ENCODE data around the gene ROCK2. TPM values are rescaled to one million over a fixed set of nuclear protein-coding genes. Genes with fewer than 3 reads are reported as not detected.

Gene ROCK2
- total and polyA plus RNA-seq, 9 donors, result 13.2 to 71.9 (median 47.7) TPM

DNA sequence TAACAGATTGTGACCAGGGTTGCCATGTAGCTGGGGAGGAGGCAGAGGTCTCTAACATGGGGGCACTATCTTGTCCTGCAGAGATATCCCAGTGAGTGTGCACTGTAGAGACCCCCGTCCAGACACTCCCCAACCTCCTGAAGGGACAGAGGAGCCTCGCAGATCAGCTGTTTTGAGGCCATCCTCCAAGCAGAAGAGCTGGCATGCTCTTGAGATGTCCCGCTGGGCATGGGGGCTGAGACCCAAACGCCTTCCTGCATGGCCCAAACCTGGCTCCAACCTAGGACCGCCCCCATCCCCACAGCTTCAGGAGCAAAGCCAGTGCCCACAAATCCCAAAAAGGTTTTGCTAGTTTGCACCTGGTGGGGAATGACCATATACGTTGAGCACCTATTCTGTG lies 191.8 kb downstream of the ROCK2 start:
- intact Hi-C loops (cut with DNase I), result loop anchor here in 1 of 4 donors (10.0 kb wide), 1 partner anchor 192 kb away; the partner anchor contains the start of gene ROCK2
- DNase-seq, result no peak
- Histone ChIP-seq H3K27me3 (no peaks in the 10 kb centered on the region), H3K4me1 (ENCODE audit: insufficient read depth) (peaks cover 2% of the 10 kb centered on the region), H3K36me3 (no peaks in the 10 kb centered on the region), H3K9me3 (no peaks in the 10 kb centered on the region), H3K4me3 (no peak overlapping the region), H3K27ac (no peak overlapping the region)
- TF ChIP-seq POLR2A (IDR thresholded peaks at IDR 0.05) (no peak), EP300 (IDR thresholded peaks at IDR 0.05) (no peak)
- TF ChIP-seq, protein P1, sequence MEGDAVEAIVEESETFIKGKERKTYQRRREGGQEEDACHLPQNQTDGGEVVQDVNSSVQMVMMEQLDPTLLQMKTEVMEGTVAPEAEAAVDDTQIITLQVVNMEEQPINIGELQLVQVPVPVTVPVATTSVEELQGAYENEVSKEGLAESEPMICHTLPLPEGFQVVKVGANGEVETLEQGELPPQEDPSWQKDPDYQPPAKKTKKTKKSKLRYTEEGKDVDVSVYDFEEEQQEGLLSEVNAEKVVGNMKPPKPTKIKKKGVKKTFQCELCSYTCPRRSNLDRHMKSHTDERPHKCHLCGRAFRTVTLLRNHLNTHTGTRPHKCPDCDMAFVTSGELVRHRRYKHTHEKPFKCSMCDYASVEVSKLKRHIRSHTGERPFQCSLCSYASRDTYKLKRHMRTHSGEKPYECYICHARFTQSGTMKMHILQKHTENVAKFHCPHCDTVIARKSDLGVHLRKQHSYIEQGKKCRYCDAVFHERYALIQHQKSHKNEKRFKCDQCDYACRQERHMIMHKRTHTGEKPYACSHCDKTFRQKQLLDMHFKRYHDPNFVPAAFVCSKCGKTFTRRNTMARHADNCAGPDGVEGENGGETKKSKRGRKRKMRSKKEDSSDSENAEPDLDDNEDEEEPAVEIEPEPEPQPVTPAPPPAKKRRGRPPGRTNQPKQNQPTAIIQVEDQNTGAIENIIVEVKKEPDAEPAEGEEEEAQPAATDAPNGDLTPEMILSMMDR (IDR thresholded peaks at IDR 0.05), result no peak
- 89 to 93% (median 91%) methylated on average over 6 of the region's 6 CpGs for WGBS, 3 donors

DNA sequence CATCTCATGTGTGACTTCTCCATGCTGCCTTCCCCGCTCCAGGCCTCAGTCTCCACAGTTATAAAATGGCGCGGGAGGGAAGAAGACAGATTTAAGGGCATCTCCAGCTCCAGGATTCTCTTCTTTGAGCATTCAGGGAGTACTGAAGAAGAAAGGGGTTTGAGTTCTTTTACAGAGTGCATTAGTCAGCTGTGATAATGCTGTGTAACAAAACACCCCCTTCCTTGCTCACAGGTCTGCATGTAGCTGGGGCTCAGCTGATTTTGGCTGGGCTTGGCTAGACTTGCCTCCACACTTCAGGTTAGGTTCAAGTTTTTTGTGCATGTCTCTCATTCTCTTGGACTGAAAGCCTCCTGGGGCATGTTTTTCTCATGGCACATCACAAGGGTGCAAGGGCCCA lies 197.2 kb downstream of the ROCK2 start:
- H3K4me1 ChIP-seq (ENCODE audit: insufficient read depth), result no peaks in the 10 kb centered on the region
- intact Hi-C loops (cut with DNase I), result no loop called here
- no peaks in the 10 kb centered on the region for H3K9me3 ChIP-seq
- WGBS, 3 donors, result 32 to 33% (median 33%) methylated on average over 3 of the region's 3 CpGs
- no peaks in the 10 kb centered on the region for H3K27me3 ChIP-seq
- H3K4me3 ChIP-seq, result no peak overlapping the region
- no peak overlapping the region for H3K27ac ChIP-seq
- no peak for DNase-seq
- TF ChIP-seq POLR2A (IDR thresholded peaks at IDR 0.05) (no peak), EP300 (IDR thresholded peaks at IDR 0.05) (no peak)
- TF ChIP-seq, protein P1 (IDR thresholded peaks at IDR 0.05), result no peak
- no peaks in the 10 kb centered on the region for H3K36me3 ChIP-seq

DNA sequence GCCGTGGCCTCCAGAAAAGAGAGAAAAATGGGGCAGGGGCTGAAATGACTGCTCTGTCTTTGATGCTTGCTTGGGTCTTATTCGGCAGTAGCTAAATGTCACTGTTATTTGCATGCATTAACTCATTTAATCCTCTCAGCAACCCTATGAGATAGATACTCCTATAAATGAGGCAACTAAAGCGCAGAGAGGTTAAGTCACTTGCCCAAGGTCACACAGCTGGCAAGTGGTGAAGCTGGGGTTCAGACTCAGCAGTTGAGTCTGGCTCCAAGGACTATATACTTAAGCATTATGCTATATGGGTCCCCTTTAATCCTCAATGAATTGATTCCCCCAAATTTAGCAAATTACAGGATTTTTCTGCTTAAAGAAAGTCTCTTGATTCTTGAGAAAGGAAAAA lies 198.4 kb downstream of the ROCK2 start:
- no peaks in the 10 kb centered on the region for H3K4me1 ChIP-seq (ENCODE audit: insufficient read depth)
- H3K27ac ChIP-seq, result no peak overlapping the region
- no peaks in the 10 kb centered on the region for H3K9me3 ChIP-seq
- no peak overlapping the region for H3K4me3 ChIP-seq
- intact Hi-C loops (cut with DNase I), result no loop called here
- no peaks in the 10 kb centered on the region for H3K27me3 ChIP-seq
- H3K36me3 ChIP-seq, result no peaks in the 10 kb centered on the region
- DNase-seq, result no peak
- TF ChIP-seq POLR2A (IDR thresholded peaks at IDR 0.05) (no peak), EP300 (IDR thresholded peaks at IDR 0.05) (no peak)
- TF ChIP-seq, protein P1 (IDR thresholded peaks at IDR 0.05), result no peak
- 93 to 97% (median 93%) methylated on average over 3 of the region's 3 CpGs for WGBS, 3 donors

DNA sequence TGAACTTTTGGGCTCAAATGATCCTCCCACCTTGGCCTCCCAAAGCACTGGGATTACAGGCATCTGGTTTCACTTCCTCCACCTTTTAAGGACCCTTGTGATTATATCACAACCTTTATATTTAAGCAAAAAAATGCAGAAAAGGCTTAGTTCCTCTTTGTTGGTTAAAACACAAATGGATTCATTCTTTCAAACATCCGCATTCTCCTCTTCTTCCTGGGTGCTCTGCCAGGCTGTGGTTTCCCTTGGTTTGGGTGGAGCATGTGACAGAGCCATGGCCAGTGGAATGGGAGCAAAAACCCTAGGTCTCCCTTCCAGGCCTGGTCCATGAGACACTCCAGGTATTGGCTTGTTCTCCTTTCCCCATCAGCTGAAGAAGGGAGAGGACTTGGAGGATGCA lies 199.1 kb downstream of the ROCK2 start:
- H3K4me1 ChIP-seq (ENCODE audit: insufficient read depth), result no peaks in the 10 kb centered on the region
- DNase-seq, result no peak
- H3K27ac ChIP-seq, result no peak overlapping the region
- intact Hi-C loops (cut with DNase I), result no loop called here
- H3K9me3 ChIP-seq, result no peaks in the 10 kb centered on the region
- TF ChIP-seq EP300 (IDR thresholded peaks at IDR 0.05) (no peak), POLR2A (IDR thresholded peaks at IDR 0.05) (no peak)
- no peaks in the 10 kb centered on the region for H3K27me3 ChIP-seq
- no peak overlapping the region for H3K4me3 ChIP-seq
- 88 to 93% (median 91%) methylated on average over 1 of the region's 1 CpG for WGBS, 3 donors
- H3K36me3 ChIP-seq, result no peaks in the 10 kb centered on the region

DNA sequence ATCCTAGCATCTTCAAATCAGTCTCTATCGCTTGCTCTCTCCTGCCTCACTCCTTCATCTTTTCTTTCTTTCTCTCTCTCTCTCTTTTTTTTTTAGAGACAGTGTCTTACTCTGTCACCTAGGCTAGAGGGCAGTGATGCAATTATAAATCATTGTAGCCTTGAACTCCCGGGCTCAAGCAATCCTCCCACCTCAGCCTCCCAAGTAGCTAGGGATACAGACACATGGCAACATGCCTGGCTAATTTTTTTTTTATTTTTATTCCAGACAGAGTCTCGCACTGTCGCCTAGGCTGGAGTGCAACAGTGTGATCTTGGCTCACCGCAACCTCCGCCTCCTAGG lies 199.7 kb downstream of the ROCK2 start:
- Histone ChIP-seq H3K9me3 (no peaks in the 10 kb centered on the region), H3K27me3 (no peaks in the 10 kb centered on the region), H3K4me1 (ENCODE audit: insufficient read depth) (no peaks in the 10 kb centered on the region), H3K4me3 (no peak overlapping the region), H3K27ac (no peak overlapping the region), H3K36me3 (no peaks in the 10 kb centered on the region)
- TF ChIP-seq, protein P1 (IDR thresholded peaks at IDR 0.05), result no peak
- no peak for TF ChIP-seq POLR2A (IDR thresholded peaks at IDR 0.05)
- WGBS, 3 donors, result 45 to 55% (median 51%) methylated on average over 6 of the region's 6 CpGs
- intact Hi-C loops (cut with DNase I), result no loop called here
- no peak for DNase-seq
